Osteocyte (in vitro differentiated cells): ENCODE results near the gene COL15A1. TPM values are rescaled to one million over a fixed set of nuclear protein-coding genes. Genes with fewer than 3 reads are reported as not detected.
A peak's percentile ranks its signal among the peaks of the same experiment; 100 is the strongest.

ENCODE experiments used
- DNase-seq: peaks from one replicate; pipeline ENCODE4 v3.0.0; 2021; ENCODE audit warnings: mixed read lengths; ENCODE audit not compliant: unreplicated experiment; ENCODE audit errors: extremely low spot score
- H3K27ac Mint-ChIP-seq: one replicate; pipeline ENCODE4 v1.8.0; 2021; ENCODE audit warnings: mild to moderate bottlenecking, mixed read lengths; ENCODE audit not compliant: unreplicated experiment
- H3K27me3 Mint-ChIP-seq: one replicate; pipeline ENCODE4 v1.8.0; 2021; ENCODE audit warnings: mixed read lengths; ENCODE audit not compliant: unreplicated experiment
- H3K36me3 Mint-ChIP-seq: one replicate; pipeline ENCODE4 v1.8.0; 2021; ENCODE audit warnings: mixed read lengths; ENCODE audit not compliant: unreplicated experiment
- H3K4me1 Mint-ChIP-seq: one replicate; pipeline ENCODE4 v1.8.0; 2021; ENCODE audit warnings: mixed read lengths; ENCODE audit not compliant: unreplicated experiment
- H3K4me3 Mint-ChIP-seq: one replicate; pipeline ENCODE4 v1.8.0; 2021; ENCODE audit warnings: mild to moderate bottlenecking, moderate library complexity, mixed read lengths; ENCODE audit not compliant: unreplicated experiment
- H3K9me3 Mint-ChIP-seq: one replicate; pipeline ENCODE4 v1.8.0; 2021; ENCODE audit warnings: mixed read lengths; ENCODE audit not compliant: unreplicated experiment
- total RNA-seq: library from RNA; stranded (reverse); gene quantifications from 2 replicates; pipeline ENCODE4 v1.2.1, GENCODE V29; 2021
- TF ChIP-seq, protein P1 (sequence below): fragments of 200-600 bp; sonication (generic); IDR thresholded peaks from 2 replicates; pipeline ENCODE4 v1.5.0; 2021; ENCODE audit warnings: antibody characterized with exemption, mild to moderate bottlenecking, moderate library complexity

The COL15A1 gene
- total RNA-seq, 1 donor from 2014 or later = 0.81 TPM

DNA sequence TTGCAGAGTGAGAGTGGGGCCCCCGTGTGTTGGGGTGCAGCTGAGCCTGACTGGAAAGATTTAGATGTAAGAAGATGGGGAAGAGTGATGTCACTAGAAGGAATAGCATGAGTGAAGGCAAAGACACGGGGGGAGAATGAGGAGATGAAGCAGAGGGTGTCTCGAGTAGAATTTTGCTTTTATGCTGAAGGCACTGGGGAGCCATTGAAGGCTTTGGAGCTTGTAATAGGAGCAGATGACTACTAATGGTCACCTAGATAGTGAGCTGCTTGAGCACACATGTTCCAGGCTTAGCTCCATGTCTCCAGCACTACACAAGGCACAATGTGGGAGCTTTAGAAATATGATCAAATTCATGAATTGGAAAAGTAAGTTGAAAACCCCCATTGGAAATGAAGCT lies 32.1 kb downstream of the COL15A1 start:
- Mint-ChIP-seq H3K4me3 (no peak overlapping the region), H3K4me1 (peaks cover 36% of the 10 kb centered on the region)

DNA sequence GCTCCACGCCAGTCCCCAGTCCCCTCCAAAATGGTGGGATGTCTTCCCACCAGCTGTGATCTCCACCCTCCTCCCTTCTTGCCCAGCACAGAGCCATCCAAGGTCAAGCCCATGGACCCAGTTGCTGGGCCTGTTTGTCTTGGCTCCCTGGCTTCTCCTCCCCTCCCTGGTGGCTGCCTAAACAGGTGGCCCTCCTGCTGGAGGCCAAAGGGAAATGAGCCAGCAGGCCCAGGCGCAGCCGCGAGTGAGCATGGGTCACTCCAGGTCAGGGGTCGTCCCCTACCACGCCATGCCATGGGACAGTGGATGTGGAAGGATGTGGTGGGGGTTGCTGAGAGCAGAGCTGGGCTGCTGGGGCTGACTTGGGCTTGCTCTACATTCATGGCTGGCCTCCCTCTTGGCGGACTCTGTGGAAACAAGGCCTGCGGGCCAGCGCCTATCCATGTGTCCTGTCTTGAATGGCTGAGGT lies 33.6 kb downstream of the COL15A1 start:
- peaks cover 60% of the 10 kb centered on the region for H3K27me3 Mint-ChIP-seq
- TF ChIP-seq, protein P1, sequence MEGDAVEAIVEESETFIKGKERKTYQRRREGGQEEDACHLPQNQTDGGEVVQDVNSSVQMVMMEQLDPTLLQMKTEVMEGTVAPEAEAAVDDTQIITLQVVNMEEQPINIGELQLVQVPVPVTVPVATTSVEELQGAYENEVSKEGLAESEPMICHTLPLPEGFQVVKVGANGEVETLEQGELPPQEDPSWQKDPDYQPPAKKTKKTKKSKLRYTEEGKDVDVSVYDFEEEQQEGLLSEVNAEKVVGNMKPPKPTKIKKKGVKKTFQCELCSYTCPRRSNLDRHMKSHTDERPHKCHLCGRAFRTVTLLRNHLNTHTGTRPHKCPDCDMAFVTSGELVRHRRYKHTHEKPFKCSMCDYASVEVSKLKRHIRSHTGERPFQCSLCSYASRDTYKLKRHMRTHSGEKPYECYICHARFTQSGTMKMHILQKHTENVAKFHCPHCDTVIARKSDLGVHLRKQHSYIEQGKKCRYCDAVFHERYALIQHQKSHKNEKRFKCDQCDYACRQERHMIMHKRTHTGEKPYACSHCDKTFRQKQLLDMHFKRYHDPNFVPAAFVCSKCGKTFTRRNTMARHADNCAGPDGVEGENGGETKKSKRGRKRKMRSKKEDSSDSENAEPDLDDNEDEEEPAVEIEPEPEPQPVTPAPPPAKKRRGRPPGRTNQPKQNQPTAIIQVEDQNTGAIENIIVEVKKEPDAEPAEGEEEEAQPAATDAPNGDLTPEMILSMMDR = no peak
- H3K9me3 Mint-ChIP-seq = no peaks in the 10 kb centered on the region
- no peaks in the 10 kb centered on the region for H3K36me3 Mint-ChIP-seq
- no peak for DNase-seq
- no peak overlapping the region for H3K27ac Mint-ChIP-seq
- H3K4me1 Mint-ChIP-seq = peaks cover 28% of the 10 kb centered on the region
- no peak overlapping the region for H3K4me3 Mint-ChIP-seq

More for the DNA sequence above, 32.1 kb downstream of the COL15A1 start:
- Mint-ChIP-seq H3K27me3 (peaks cover 70% of the 10 kb centered on the region), H3K27ac (peak overlapping the region; percentile 62), H3K36me3 (no peaks in the 10 kb centered on the region), H3K9me3 (no peaks in the 10 kb centered on the region)
- DNase-seq = no peak
- TF ChIP-seq, protein P1 = no peak

DNA sequence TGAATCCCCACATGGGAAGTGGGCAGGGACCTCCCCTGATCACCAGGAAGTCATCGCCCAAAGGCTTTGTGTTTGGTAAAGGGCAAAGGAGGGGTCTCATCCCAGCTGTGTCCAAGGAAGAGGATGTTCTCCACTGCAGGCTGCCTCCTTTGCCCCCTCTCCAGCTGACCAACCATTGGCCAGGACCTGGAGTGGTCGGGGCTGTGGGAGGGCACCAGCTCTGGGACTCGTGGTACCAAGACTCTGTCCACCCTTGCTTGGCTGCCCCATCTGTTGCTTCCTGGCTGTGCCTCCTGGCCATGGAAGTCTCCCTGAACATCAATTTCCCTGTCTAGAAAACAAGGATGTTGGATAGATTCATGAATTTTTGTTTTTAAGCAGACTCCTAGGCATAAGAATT lies 34.1 kb downstream of the COL15A1 start:
- Mint-ChIP-seq H3K4me3 (no peak overlapping the region), H3K27me3 (peaks cover 54% of the 10 kb centered on the region), H3K27ac (no peak overlapping the region), H3K9me3 (no peaks in the 10 kb centered on the region), H3K36me3 (no peaks in the 10 kb centered on the region), H3K4me1 (peaks cover 30% of the 10 kb centered on the region)
- no peak for DNase-seq
- TF ChIP-seq, protein P1 = no peak

DNA sequence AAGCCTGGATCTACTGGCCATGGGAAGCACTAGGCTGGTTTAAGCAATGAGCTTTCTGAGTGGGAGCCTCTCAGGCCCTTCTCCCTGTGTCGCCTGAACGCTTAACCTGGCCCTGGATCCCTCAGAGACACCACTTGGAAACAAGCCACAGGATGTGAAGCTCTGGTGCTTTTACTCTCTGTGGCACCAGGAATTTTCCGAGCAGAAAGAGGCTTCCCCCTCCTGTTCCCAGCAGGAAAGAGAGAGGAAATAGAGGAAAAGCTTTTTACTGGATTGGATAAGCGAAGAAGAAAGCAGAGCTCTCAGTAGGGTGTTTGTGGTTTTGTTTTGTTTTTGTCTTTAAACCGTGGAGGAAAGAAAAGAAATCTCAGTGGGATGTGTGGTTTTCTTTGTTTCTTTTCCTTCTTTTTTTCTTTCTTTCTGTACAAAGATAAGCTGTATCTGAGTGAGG lies 34.5 kb downstream of the COL15A1 start:
- Mint-ChIP-seq H3K27ac (peak overlapping the region; percentile 50), H3K27me3 (peaks cover 50% of the 10 kb centered on the region), H3K4me3 (no peak overlapping the region), H3K36me3 (no peaks in the 10 kb centered on the region), H3K9me3 (no peaks in the 10 kb centered on the region), H3K4me1 (peaks cover 35% of the 10 kb centered on the region)
- no peak for DNase-seq
- TF ChIP-seq, protein P1 = no peak

DNA sequence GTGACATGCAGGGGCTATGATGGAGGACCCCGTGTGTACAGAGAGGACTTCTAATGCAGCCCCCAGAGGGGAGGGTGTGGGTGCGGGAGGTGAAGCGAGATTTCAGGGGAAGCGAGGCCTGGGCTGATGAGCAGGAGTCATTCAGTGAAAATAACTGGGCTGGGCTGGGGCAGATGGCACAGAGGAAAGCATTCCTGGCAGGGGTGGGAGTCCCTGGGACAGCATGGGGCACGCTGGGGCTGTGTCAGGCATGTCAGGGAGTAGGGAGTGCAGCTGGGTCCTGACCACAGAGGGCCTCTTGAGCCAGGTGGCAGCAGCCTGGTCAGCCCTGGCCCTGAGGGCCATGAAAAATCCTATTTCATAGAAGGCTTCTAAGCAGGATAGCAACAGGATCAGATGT lies 36.6 kb downstream of the COL15A1 start:
- no peak overlapping the region for H3K27ac Mint-ChIP-seq
- TF ChIP-seq, protein P1 = no peak

More for the DNA sequence above, 36.6 kb downstream of the COL15A1 start:
- Mint-ChIP-seq H3K9me3 (no peaks in the 10 kb centered on the region), H3K4me3 (no peak overlapping the region), H3K4me1 (peaks cover 37% of the 10 kb centered on the region), H3K27me3 (peaks cover 37% of the 10 kb centered on the region), H3K36me3 (no peaks in the 10 kb centered on the region)
- DNase-seq = no peak
